ENCODE data around the gene PHLDB1. TPM values are rescaled to one million over a fixed set of nuclear protein-coding genes. Genes with fewer than 3 reads are reported as not detected.

Gene PHLDB1
- total and polyA plus RNA-seq, 4 donors = 4.8 to 15.4 (median 6.0) TPM

DNA sequence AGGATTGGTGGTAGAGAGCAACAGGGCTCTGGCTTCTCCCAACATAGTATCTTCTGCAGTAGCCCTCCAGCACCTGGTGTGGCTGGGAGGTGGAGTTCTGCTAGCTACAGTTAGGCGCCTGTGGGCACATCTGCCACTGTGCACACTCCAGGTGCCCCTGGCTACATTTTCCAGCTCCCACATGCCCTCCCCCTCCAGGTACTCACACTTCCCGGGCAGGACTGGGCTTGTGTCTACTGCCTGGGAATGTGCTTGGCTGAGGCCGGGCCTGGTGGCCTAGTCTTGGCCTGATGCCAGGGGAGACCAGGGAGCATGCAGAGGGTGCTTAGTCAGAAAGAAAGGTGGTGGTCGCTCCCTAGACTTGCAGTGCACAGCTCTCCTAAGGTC, 15.8 kb downstream of the PHLDB1 start:
- Histone ChIP-seq H3K27me3 (ENCODE audit: control insufficient read depth in 4 of 4, insufficient read depth in 4 of 4, low read length in 3 of 4) (peaks cover 0 to 8% (median under 1%) of the 10 kb centered on the region in 4 donors), H3K4me1 (ENCODE audit: control insufficient read depth in 4 of 4, insufficient read depth in 4 of 4, low read length in 3 of 4) (peaks cover 0 to 26% (median 0%) of the 10 kb centered on the region in 4 donors), H3K4me3 (ENCODE audit: low read depth in 1 of 3, low read length in 3 of 3) (no peak overlapping the region), H3K36me3 (ENCODE audit: control insufficient read depth in 4 of 4, insufficient read depth in 3 of 4, low read depth in 1 of 4, low read length in 3 of 4) (peaks cover 0 to 3% (median 0%) of the 10 kb centered on the region in 4 donors), H3K9ac (ENCODE audit: low read depth in 1 of 2, low read length in 2 of 2) (no peak overlapping the region), H3K9me3 (ENCODE audit: control insufficient read depth in 4 of 4, low read length in 3 of 4) (no peaks in the 10 kb centered on the region), H3K27ac (ENCODE audit: low read depth in 1 of 2, low read length in 2 of 2) (no peak overlapping the region)
- WGBS = 83% methylated on average over 4 of the region's 4 CpGs
- no peak for TF ChIP-seq FOXA1 (IDR thresholded peaks at IDR 0.05)
- TF ChIP-seq SP1 (IDR thresholded peaks at IDR 0.05) = no peak
- TF ChIP-seq, protein P1, sequence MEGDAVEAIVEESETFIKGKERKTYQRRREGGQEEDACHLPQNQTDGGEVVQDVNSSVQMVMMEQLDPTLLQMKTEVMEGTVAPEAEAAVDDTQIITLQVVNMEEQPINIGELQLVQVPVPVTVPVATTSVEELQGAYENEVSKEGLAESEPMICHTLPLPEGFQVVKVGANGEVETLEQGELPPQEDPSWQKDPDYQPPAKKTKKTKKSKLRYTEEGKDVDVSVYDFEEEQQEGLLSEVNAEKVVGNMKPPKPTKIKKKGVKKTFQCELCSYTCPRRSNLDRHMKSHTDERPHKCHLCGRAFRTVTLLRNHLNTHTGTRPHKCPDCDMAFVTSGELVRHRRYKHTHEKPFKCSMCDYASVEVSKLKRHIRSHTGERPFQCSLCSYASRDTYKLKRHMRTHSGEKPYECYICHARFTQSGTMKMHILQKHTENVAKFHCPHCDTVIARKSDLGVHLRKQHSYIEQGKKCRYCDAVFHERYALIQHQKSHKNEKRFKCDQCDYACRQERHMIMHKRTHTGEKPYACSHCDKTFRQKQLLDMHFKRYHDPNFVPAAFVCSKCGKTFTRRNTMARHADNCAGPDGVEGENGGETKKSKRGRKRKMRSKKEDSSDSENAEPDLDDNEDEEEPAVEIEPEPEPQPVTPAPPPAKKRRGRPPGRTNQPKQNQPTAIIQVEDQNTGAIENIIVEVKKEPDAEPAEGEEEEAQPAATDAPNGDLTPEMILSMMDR (IDR thresholded peaks at IDR 0.05; ENCODE audit: low read depth, low read length, missing input control) = no peak
- no peak for TF ChIP-seq TAF1 (conservative IDR thresholded peaks at IDR 0.05)
- TF ChIP-seq, protein P2, sequence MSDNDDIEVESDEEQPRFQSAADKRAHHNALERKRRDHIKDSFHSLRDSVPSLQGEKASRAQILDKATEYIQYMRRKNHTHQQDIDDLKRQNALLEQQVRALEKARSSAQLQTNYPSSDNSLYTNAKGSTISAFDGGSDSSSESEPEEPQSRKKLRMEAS (IDR thresholded peaks at IDR 0.05) = no peak
- TF ChIP-seq, protein P3, sequence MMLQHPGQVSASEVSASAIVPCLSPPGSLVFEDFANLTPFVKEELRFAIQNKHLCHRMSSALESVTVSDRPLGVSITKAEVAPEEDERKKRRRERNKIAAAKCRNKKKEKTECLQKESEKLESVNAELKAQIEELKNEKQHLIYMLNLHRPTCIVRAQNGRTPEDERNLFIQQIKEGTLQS (IDR thresholded peaks at IDR 0.05) = no peak
- TF ChIP-seq RAD21 (IDR thresholded peaks at IDR 0.05) = no peak
- TF ChIP-seq, protein P4, sequence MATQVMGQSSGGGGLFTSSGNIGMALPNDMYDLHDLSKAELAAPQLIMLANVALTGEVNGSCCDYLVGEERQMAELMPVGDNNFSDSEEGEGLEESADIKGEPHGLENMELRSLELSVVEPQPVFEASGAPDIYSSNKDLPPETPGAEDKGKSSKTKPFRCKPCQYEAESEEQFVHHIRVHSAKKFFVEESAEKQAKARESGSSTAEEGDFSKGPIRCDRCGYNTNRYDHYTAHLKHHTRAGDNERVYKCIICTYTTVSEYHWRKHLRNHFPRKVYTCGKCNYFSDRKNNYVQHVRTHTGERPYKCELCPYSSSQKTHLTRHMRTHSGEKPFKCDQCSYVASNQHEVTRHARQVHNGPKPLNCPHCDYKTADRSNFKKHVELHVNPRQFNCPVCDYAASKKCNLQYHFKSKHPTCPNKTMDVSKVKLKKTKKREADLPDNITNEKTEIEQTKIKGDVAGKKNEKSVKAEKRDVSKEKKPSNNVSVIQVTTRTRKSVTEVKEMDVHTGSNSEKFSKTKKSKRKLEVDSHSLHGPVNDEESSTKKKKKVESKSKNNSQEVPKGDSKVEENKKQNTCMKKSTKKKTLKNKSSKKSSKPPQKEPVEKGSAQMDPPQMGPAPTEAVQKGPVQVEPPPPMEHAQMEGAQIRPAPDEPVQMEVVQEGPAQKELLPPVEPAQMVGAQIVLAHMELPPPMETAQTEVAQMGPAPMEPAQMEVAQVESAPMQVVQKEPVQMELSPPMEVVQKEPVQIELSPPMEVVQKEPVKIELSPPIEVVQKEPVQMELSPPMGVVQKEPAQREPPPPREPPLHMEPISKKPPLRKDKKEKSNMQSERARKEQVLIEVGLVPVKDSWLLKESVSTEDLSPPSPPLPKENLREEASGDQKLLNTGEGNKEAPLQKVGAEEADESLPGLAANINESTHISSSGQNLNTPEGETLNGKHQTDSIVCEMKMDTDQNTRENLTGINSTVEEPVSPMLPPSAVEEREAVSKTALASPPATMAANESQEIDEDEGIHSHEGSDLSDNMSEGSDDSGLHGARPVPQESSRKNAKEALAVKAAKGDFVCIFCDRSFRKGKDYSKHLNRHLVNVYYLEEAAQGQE (IDR thresholded peaks at IDR 0.05) = no peak
- TF ChIP-seq EGR1 (IDR thresholded peaks at IDR 0.05; ENCODE audit: low read depth in 2 of 2) = no peak
- TF ChIP-seq JUND (IDR thresholded peaks at IDR 0.05) = no peak
- no peak for TF ChIP-seq RXRA (IDR thresholded peaks at IDR 0.05)
- no peak for TF ChIP-seq HNF4G (IDR thresholded peaks at IDR 0.05)
- no peak for TF ChIP-seq FOXA2 (IDR thresholded peaks at IDR 0.05)
- TF ChIP-seq GABPA (IDR thresholded peaks at IDR 0.05 in 1 of 2, conservative IDR thresholded peaks at IDR 0.05 in 1 of 2) = no peak
- no peak for TF ChIP-seq YY1 (IDR thresholded peaks at IDR 0.05)
- DNase-seq (ENCODE audit: low spot score) = no peak

DNA sequence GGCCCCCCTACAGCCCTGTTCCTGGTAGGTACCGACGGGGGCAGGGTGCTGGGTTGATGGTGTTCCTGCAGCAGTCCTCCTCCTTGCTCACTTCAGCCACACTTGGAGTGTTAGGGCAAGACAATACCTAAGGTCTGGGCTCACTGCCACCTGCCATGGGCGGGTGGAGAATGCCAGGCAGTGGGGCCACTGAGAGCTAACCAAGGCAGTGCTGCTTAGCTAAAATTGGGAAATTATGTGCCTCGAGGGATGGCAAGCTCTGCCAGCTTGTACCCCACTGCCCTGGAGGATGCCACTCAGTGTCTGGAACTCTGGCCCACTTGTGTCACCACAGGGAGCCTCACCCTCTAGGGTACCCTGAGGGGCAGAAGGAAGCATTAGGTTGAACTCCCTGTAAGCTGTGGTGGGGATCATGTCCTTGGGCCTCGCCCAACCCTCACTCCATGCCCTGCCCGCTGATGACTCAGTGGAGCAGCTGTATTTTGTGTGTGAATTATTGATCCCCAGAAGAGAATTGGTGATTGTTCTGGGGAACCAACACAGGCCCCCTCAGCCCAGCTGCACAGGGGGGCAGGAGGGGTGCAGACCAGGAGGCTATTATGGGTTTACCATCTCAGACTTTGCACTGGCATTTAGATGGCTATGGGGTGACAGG, 17.7 kb downstream of the PHLDB1 start:
- DNase-seq (ENCODE audit: low spot score) = no peak
- Histone ChIP-seq H3K4me1 (ENCODE audit: control insufficient read depth in 4 of 4, insufficient read depth in 4 of 4, low read length in 3 of 4) (peaks cover 0 to 17% (median 0%) of the 10 kb centered on the region in 4 donors), H3K27me3 (ENCODE audit: control insufficient read depth in 4 of 4, insufficient read depth in 4 of 4, low read length in 3 of 4) (peaks cover 0 to 8% (median under 1%) of the 10 kb centered on the region in 4 donors), H3K36me3 (ENCODE audit: control insufficient read depth in 4 of 4, insufficient read depth in 3 of 4, low read depth in 1 of 4, low read length in 3 of 4) (peaks cover 0 to 3% (median 0%) of the 10 kb centered on the region in 4 donors), H3K9ac (ENCODE audit: low read depth in 1 of 2, low read length in 2 of 2) (no peak overlapping the region), H3K9me3 (ENCODE audit: control insufficient read depth in 4 of 4, low read length in 3 of 4) (no peaks in the 10 kb centered on the region), H3K4me3 (ENCODE audit: low read depth in 1 of 3, low read length in 3 of 3) (no peak overlapping the region), H3K27ac (ENCODE audit: low read depth in 1 of 2, low read length in 2 of 2) (no peak overlapping the region)
- no peak for TF ChIP-seq YY1 (IDR thresholded peaks at IDR 0.05)
- no peak for TF ChIP-seq EGR1 (IDR thresholded peaks at IDR 0.05; ENCODE audit: low read depth in 2 of 2)
- no peak for TF ChIP-seq FOXA2 (IDR thresholded peaks at IDR 0.05)
- no peak for TF ChIP-seq HNF4A (conservative IDR thresholded peaks at IDR 0.05)
- TF ChIP-seq RXRA (IDR thresholded peaks at IDR 0.05) = no peak
- no peak for TF ChIP-seq JUND (IDR thresholded peaks at IDR 0.05)
- no peak for TF ChIP-seq RAD21 (IDR thresholded peaks at IDR 0.05)
- no peak for TF ChIP-seq TAF1 (conservative IDR thresholded peaks at IDR 0.05)
- no peak for TF ChIP-seq NR2F2 (IDR thresholded peaks at IDR 0.05)
- no peak for TF ChIP-seq GABPA (IDR thresholded peaks at IDR 0.05 in 1 of 2, conservative IDR thresholded peaks at IDR 0.05 in 1 of 2)
- TF ChIP-seq HNF4G (IDR thresholded peaks at IDR 0.05) = no peak
- TF ChIP-seq SP1 (IDR thresholded peaks at IDR 0.05) = no peak
- TF ChIP-seq, protein P1 (IDR thresholded peaks at IDR 0.05; ENCODE audit: low read depth, low read length, missing input control) = no peak
- no peak for TF ChIP-seq FOXA1 (IDR thresholded peaks at IDR 0.05)
- WGBS = 88% methylated on average over 6 of the region's 6 CpGs
